GM12878 (cell line): ENCODE measurements around the gene F12. TPM values are rescaled to one million over a fixed set of nuclear protein-coding genes. Genes with fewer than 3 reads are reported as not detected.

Experiments
- ATF7 ChIP-seq: fragments of 450-650 bp; IDR thresholded peaks from 2 replicates; pipeline ENCODE4 v1.6.1; 2016; ENCODE audit warnings: low read depth, mild to moderate bottlenecking
- BCL11A ChIP-seq: IDR thresholded peaks from 2 replicates; pipeline ENCODE4 v1.6.1; 2011; ENCODE audit warnings: low read depth, low read length
- BCL3 ChIP-seq: IDR thresholded peaks from 2 replicates; pipeline ENCODE4 v1.6.1; 2011; ENCODE audit warnings: borderline replicate concordance, low read depth, mild to moderate bottlenecking, moderate library complexity, low read length; ENCODE audit not compliant: insufficient read depth, poor library complexity, severe bottlenecking
- CEBPB ChIP-seq, 2 experiments: fragments of 150-350 bp in 1 of 2; IDR thresholded peaks; 2 replicates each; pipeline ENCODE4 v1.6.1; 2012 to 2014; ENCODE audit warnings: low read depth in 2 of 2, low read length in 2 of 2, borderline replicate concordance in 1 of 2, inconsistent platforms in 1 of 2
- CEBPZ ChIP-seq: fragments of 150-350 bp; IDR thresholded peaks from 2 replicates; pipeline ENCODE4 v1.6.1; 2016; ENCODE audit warnings: low read depth, low read length
- EED ChIP-seq: sonication (generic); IDR thresholded peaks from 2 replicates; pipeline ENCODE4 v1.6.1; 2016; ENCODE audit warnings: antibody characterized with exemption, low read depth
- EGR1 ChIP-seq, 2 experiments: IDR thresholded peaks; 1 replicate in 1 of 2; 2 replicates in 1 of 2; pipeline ENCODE4 v1.6.1; 2011 to 2012; ENCODE audit warnings: low read depth in 2 of 2, low read length in 2 of 2, borderline replicate concordance in 1 of 2, mild to moderate bottlenecking in 1 of 2, moderate library complexity in 1 of 2
- ESRRA ChIP-seq: IDR thresholded peaks from 2 replicates; pipeline ENCODE4 v1.6.1; 2012; ENCODE audit warnings: mild to moderate bottlenecking, low read length, improper control_type of control experiment
- ETV6 ChIP-seq, 2 experiments: fragments of 450-650 bp in 1 of 2; IDR thresholded peaks in 1 of 2; conservative IDR thresholded peaks in 1 of 2; 2 replicates each; pipeline ENCODE4 v1.6.1; 2014; ENCODE audit warnings: antibody characterized with exemption in 1 of 2, borderline replicate concordance in 1 of 2, low read depth in 1 of 2, mild to moderate bottlenecking in 1 of 2, moderate library complexity in 1 of 2
- FOS ChIP-seq: IDR thresholded peaks from 3 replicates; pipeline ENCODE4 v1.6.1; 2011; ENCODE audit warnings: borderline replicate concordance; ENCODE audit not compliant: insufficient read length; ENCODE audit errors: extremely low read depth
- FOXK2 ChIP-seq: fragments of 450-650 bp; IDR thresholded peaks from 2 replicates; pipeline ENCODE4 v1.6.1; 2017; ENCODE audit warnings: mild to moderate bottlenecking, moderate library complexity
- NFIC ChIP-seq: IDR thresholded peaks from 2 replicates; pipeline ENCODE4 v1.6.1; 2012; ENCODE audit warnings: low read depth, mild to moderate bottlenecking, inconsistent platforms, low read length, moderate library complexity
- NFXL1 ChIP-seq: fragments of 450-650 bp; IDR thresholded peaks from 2 replicates; pipeline ENCODE4 v1.6.1; 2017; ENCODE audit warnings: antibody characterized with exemption, mild to moderate bottlenecking, borderline replicate concordance
- NFYA ChIP-seq: IDR thresholded peaks from 2 replicates; pipeline ENCODE4 v1.6.1; 2011; ENCODE audit warnings: low read depth, mild to moderate bottlenecking, low read length, improper control_type of control experiment, borderline replicate concordance
- NR2F1 ChIP-seq: fragments of 450-650 bp; conservative IDR thresholded peaks from 2 replicates; pipeline ENCODE4 v1.6.1; 2017; ENCODE audit warnings: mild to moderate bottlenecking
- PML ChIP-seq: IDR thresholded peaks from 2 replicates; pipeline ENCODE4 v1.6.1; 2012; ENCODE audit warnings: low read length, inconsistent platforms
- RAD21 ChIP-seq: IDR thresholded peaks from 2 replicates; pipeline ENCODE4 v1.6.1; 2011; ENCODE audit warnings: mild to moderate bottlenecking, low read depth, low read length, moderate library complexity; ENCODE audit not compliant: insufficient read depth
- RAD51 ChIP-seq: fragments of 450-650 bp; IDR thresholded peaks from 2 replicates; pipeline ENCODE4 v1.6.1; 2016; ENCODE audit warnings: moderate library complexity, mild to moderate bottlenecking, inconsistent platforms
- SIN3A ChIP-seq: IDR thresholded peaks from 2 replicates; pipeline ENCODE4 v1.6.1; 2012; ENCODE audit warnings: low read depth, low read length, improper control_type of control experiment
- SMAD5 ChIP-seq: IDR thresholded peaks from 2 replicates; pipeline ENCODE4 v1.6.1; 2016; ENCODE audit warnings: antibody characterized with exemption, low read depth
- SP1 ChIP-seq: IDR thresholded peaks from one replicate; pipeline ENCODE4 v1.6.1; 2011; ENCODE audit warnings: low read depth, low read length
- SUPT20H ChIP-seq: IDR thresholded peaks from 2 replicates; pipeline ENCODE4 v1.6.1; 2011; ENCODE audit warnings: low read depth, mild to moderate bottlenecking, low read length, moderate library complexity, borderline replicate concordance; ENCODE audit not compliant: control insufficient read depth
- WRNIP1 ChIP-seq: IDR thresholded peaks from 2 replicates; pipeline ENCODE4 v1.6.1; 2011; ENCODE audit warnings: low read depth, low read length, improper control_type of control experiment, borderline replicate concordance
- ZSCAN29 ChIP-seq: fragments of 450-650 bp; IDR thresholded peaks from 2 replicates; pipeline ENCODE4 v1.6.1; 2017; ENCODE audit warnings: mild to moderate bottlenecking, moderate library complexity
- polyA plus RNA-seq, 11 experiments: library from polyadenylated mRNA; depleted of rRNA in 4 of 11; unstranded in 6 of 11; stranded (reverse) in 5 of 11; fragments of >200 nt; fragmentation: Nextera tagmentation in 4 of 11; fragmentation: Illumina TruSeq in 1 of 11; extraction: Ambion mirVana in 4 of 11; extraction: Trizol in 1 of 11; gene quantifications; 1 replicate in 1 of 11; 2 replicates in 10 of 11; pipeline versions ENCODE4 v1.2.1 to v1.2.3, GENCODE V29; 2011 to 2016; ENCODE audit warnings: inconsistent platforms in 2 of 11, missing spikeins in 2 of 11, low read depth in 1 of 11
- total RNA-seq, 4 experiments: library from RNA; depleted of rRNA in 3 of 4; stranded (reverse); fragments of >200 nt in 3 of 4; fragmentation: Illumina TruSeq in 1 of 4; extraction: Trizol in 1 of 4; gene quantifications; 2 replicates each; pipeline versions ENCODE4 v1.2.1 to v1.2.3, GENCODE V29; 2013 to 2021

The F12 gene
- total and polyA plus RNA-seq, 10 of the 15 experiments (the other 5 are each of a cell fraction or from before 2014, with no cell fraction given): 0.25 to 11.3 (median 5.5) TPM

GRCh38 chr5:177425801-177426565 is 16.6 kb upstream of the F12 start (continued):
- TF ChIP-seq CEBPZ: peak; percentile 86
- no peak for TF ChIP-seq ESRRA
- no peak for TF ChIP-seq BCL3
- TF ChIP-seq NFYA: peak; percentile 54; the same call in 1 of the 2 replicates
- TF ChIP-seq EGR1 (IDR thresholded peaks at IDR 0.05; ENCODE audit: borderline replicate concordance in 1 of 2, low read depth in 2 of 2, low read length in 2 of 2): peak in 1 of 2 experiments; percentile 91; a peak in 2 of 3 replicates
- TF ChIP-seq PML: no peak
- no peak for TF ChIP-seq ZSCAN29
- TF ChIP-seq FOXK2: peak; percentile 77
- no peak for TF ChIP-seq RAD21
- TF ChIP-seq BCL11A: no peak; the same call in 1 of the 2 replicates
- TF ChIP-seq WRNIP1: no peak
- TF ChIP-seq SIN3A: no peak
- TF ChIP-seq SUPT20H: no peak
- TF ChIP-seq NFXL1: peak; percentile 78; the same call in 1 of the 2 replicates
- peak; percentile 76; the same call in 1 of the 2 replicates for TF ChIP-seq SMAD5
- peak; percentile 74 for TF ChIP-seq EED
- peak; percentile 96 for TF ChIP-seq ATF7
- TF ChIP-seq ETV6 (conservative IDR thresholded peaks at IDR 0.05 in 1 of 2, IDR thresholded peaks at IDR 0.05 in 1 of 2; ENCODE audit: borderline replicate concordance in 1 of 2, low read depth in 1 of 2): no peak
- peak; percentile 73 for TF ChIP-seq FOS
- no peak for TF ChIP-seq RAD51
- TF ChIP-seq NR2F1: peak; percentile 97
- TF ChIP-seq SP1: peak; percentile 91
- no peak for TF ChIP-seq CEBPB (IDR thresholded peaks at IDR 0.05; ENCODE audit: borderline replicate concordance in 1 of 2, low read depth in 2 of 2, low read length in 2 of 2)
- TF ChIP-seq NFIC: no peak
